ENCODE results near the gene MYO1D. TPM values are rescaled to one million over a fixed set of nuclear protein-coding genes. Genes with fewer than 3 reads are reported as not detected.

MYO1D gene
- total and polyA plus RNA-seq, 2 of the 13 experiments (the other 11 are each of a cell fraction or from before 2014, with no cell fraction given), result 13.2 to 17.3 TPM

- Histone ChIP-seq H2AFZ (ENCODE audit: low read length) (no peak overlapping the region), H3K36me3 (replicated peaks in 1 of 2; ENCODE audit: control insufficient read depth in 1 of 2, insufficient read depth in 2 of 2, low read length in 2 of 2) (peaks cover 0 to 3% of the 10 kb centered on the region in 2 experiments; a peak in 2 of 5 replicates), H3K9ac (ENCODE audit: insufficient read depth, low read depth, low read length) (no peak overlapping the region), H3K4me2 (ENCODE audit: low read depth, low read length) (no peak overlapping the region), H3K9me3 (ENCODE audit: low read length) (no peaks in the 10 kb centered on the region), H3K79me2 (ENCODE audit: insufficient read depth, low read length) (no peaks in the 10 kb centered on the region), H3K27me3 (ENCODE audit: control insufficient read depth in 1 of 2, insufficient read depth in 2 of 2, low read length in 2 of 2) (no peaks in the 10 kb centered on the region), H3K27ac (ENCODE audit: extremely low read length, insufficient read depth, low read length) (no peak overlapping the region), H4K20me1 (ENCODE audit: insufficient read depth, low read length) (no peaks in the 10 kb centered on the region), H3K4me3 (replicated peaks in 1 of 3; ENCODE audit: insufficient read depth in 1 of 3, low read depth in 2 of 3, low read length in 3 of 3) (no peak overlapping the region), H3K4me1 (ENCODE audit: insufficient read depth, low read length) (no peaks in the 10 kb centered on the region)
- ChIA-PET CTCF (ENCODE audit: low intra/inter-chr PET ratio, low total read pairs) (interaction anchor here (1.2 to 2.5 kb wide), 3 partner anchors 79 to 293 kb away, joined by 5 to 29 read pairs (median 12); no protein-coding TSS in a partner anchor), POLR2A (no interaction called here)
- BruUV-seq (replicated peaks), result no TSS peak
- intact Hi-C loops (cut with micrococcal nuclease; ENCODE audit: unreplicated experiment), result loop anchor here (1.0 to 5.0 kb wide), 3 partner anchors 79 to 273 kb away; no protein-coding TSS in a partner anchor
- WGBS (ENCODE audit: low lambda C conversion rate), result 53% methylated on average over 7 of the region's 7 CpGs
- peak; percentile 69 for DNase-seq (ENCODE audit: low spot score)
- FAIRE-seq, result peak; percentile 83
- peak; percentile 59 for ATAC-seq
- in situ Hi-C loops (cut with HindIII; ENCODE audit: extremely low pct_ligation_motif_present, low pct_unique_long_range_greater_than_20kb), result loop anchor here (5.0 to 10.0 kb wide), 2 partner anchors 88 to 270 kb away; partner anchors contain the start of gene CDK5R1
- TF ChIP-seq KLF6 (CRISPR knock-in tag; IDR thresholded peaks at IDR 0.05) (no peak), ZNF33B (CRISPR knock-in tag; IDR thresholded peaks at IDR 0.05) (no peak), ATF2 (CRISPR knock-in tag; IDR thresholded peaks at IDR 0.05) (peak; percentile 99), ZGPAT (CRISPR knock-in tag; IDR thresholded peaks at IDR 0.05) (0 out of 2 replicates have a peak, but pooled peaks have one; percentile 24), STAG1 (CRISPR knock-in tag; IDR thresholded peaks at IDR 0.05) (peak; percentile 79), HOXA5 (CRISPR knock-in tag; IDR thresholded peaks at IDR 0.05) (no peak), NFYC (CRISPR knock-in tag; IDR thresholded peaks at IDR 0.05) (peak; percentile 51; the same call in 1 of the 2 replicates), ATF7 (IDR thresholded peaks at IDR 0.05) (peak; percentile 90), ATF7 (CRISPR knock-in tag; IDR thresholded peaks at IDR 0.05) (no peak), FOXO4 (CRISPR knock-in tag; conservative IDR thresholded peaks at IDR 0.05) (no peak), RXRB (CRISPR knock-in tag; IDR thresholded peaks at IDR 0.05; ENCODE audit: borderline replicate concordance) (peak; percentile 26; the same call in 1 of the 2 replicates), ZSCAN29 (CRISPR knock-in tag; conservative IDR thresholded peaks at IDR 0.05) (no peak), NFYB (CRISPR knock-in tag; IDR thresholded peaks at IDR 0.05) (peak; percentile 40; the same call in 1 of the 2 replicates), RAD21 (CRISPR knock-in tag; IDR thresholded peaks at IDR 0.05) (peak; percentile 38; the same call in 1 of the 2 replicates), KAT8 (CRISPR knock-in tag; IDR thresholded peaks at IDR 0.05) (peak; percentile 37; the same call in 1 of the 2 replicates), ZNF558 (CRISPR knock-in tag; IDR thresholded peaks at IDR 0.05; ENCODE audit: borderline replicate concordance) (no peak), SMC3 (IDR thresholded peaks at IDR 0.05; ENCODE audit: low read length) (peak; percentile 69), ARID3A (IDR thresholded peaks at IDR 0.05; ENCODE audit: low read depth, low read length) (peak; percentile 88), ETV5 (CRISPR knock-in tag; IDR thresholded peaks at IDR 0.05; ENCODE audit: borderline replicate concordance) (peak; percentile 29; the same call in 1 of the 2 replicates)
Measured at GRCh38 chr17:32755045-32755805, 121.7 kb downstream of the MYO1D start.

Data from HepG2 (cell line).